HG03159 (cell line): ENCODE measurements around the gene TUBB2A.
"Not testable (repeated sequence)": the region's sequence is repeated elsewhere in the genome, so short reads cannot be mapped to it uniquely, and the experiment has no call there.

ENCODE experiments used
- ATAC-seq: cut with Tn5 transposase; IDR thresholded peaks from one replicate; pipeline ENCODE4 v1.9.1; 2021; ENCODE audit warnings: mild to moderate bottlenecking, moderate library complexity; ENCODE audit not compliant: unreplicated experiment

The TUBB2A gene

DNA sequence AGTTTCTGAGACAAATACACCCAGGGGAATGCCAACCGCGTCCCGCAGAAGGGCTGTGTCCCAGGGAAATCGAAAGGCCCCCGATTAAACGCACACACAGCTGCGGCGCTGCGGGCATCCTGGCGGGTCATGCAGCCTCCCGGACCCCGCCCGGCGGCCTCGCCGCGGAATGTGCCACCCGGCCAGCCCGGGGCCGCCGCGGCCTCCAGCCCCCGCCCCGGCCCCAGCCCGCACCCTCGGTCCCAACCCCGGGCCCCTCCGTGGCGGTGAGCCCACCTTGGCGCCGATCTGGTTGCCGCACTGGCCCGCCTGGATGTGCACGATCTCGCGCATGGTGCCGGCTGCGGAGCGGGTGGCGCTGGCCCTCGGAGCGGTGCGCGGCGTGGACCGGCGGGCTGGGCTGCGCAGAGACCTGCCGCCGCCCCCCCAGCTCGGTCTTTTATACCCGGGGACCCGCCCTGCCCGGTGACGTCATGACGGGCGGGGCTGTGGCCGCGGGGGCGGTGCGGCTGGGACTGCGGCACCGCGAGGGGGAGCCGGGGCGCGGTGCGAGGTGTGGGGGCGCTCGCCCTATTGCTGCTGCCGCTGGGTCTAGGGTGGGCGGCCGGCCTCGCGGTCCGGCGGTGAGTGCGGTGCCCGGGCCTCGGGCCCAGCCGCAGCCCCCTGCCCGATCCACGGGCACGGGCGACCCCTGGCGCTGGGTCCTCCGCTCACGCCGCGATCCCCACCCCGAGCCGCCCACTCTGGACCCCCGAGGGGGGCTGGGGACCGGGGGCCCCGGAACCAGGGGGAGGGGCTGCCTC lies at the start of gene TUBB2A:
TUBB2A (minus strand) TSS at position 414 of the 803 bp plus-strand sequence; CDS start at position 333, 81 bp downstream.
- ATAC-seq = peak; percentile 73

DNA sequence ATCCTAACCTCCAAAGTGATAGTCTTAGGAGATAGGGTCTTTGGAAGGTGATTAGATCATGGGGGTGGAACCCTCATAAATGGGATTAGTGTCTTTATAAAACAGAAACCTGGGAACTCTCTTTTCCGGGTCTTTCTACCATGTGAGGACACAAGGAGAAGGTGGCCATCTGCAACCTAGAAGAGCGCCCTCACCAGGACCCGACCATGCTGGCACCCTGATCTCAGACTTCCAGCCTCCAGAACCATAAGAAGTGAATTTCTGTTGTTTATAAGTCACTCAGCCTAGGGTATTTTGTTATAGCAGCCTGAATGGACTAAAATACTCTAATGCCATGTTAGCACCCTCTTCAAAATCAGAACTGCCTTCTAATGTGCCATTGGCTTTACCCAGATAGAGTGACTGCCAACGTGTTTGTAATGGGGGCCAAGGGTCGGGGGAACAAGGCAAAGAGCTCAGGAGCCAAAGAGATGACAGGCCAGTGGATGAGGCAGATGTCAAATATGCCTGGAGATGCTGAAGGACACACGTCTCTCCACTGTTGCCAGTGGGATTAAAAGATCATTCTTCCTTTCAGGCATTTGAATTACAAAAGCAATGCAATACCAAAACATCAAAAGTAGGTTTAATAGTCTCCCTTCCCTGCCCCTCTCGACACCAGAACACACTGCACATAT lies 49.1 kb upstream of the TUBB2A start:
- no peak for ATAC-seq

DNA sequence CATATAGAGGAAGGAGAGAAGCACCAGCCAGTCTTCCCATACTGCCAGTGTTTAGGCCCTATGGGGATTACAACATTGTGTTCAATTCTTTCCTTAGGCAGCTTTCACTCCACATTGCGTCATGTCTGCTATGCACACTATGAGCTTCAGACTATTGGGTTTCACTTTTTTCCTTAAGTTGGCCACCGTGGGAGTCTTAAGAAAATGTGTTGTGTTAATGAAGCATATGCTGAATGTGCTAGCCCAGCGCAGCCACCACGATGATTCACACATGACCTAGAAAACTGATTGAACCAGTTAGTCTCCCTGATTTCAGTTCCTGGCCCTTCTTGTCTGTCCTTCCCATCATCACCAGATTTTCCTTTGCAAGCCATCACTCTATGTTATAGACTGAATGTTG lies 48.6 kb upstream of the TUBB2A start:
- no peak for ATAC-seq

DNA sequence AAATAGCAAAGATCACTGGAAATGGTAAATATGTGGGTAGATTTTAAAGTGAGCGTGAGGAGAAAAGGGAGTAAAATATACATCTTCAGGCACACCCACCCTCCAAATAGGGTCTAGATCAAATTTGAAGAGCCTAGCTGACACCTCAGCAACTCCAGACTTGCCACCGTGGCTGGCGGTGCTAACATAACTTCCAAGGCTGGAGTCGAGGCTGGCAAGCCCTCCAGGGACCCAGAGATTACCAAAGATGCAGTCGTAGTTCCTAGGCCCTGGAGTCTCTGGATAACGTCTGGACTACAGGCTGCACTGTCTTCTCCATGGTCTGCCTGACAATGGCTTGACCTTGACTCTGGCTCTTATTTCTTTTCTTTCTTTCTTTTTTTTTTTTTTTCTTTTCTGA lies 47.6 kb upstream of the TUBB2A start:
- ATAC-seq = no peak

DNA sequence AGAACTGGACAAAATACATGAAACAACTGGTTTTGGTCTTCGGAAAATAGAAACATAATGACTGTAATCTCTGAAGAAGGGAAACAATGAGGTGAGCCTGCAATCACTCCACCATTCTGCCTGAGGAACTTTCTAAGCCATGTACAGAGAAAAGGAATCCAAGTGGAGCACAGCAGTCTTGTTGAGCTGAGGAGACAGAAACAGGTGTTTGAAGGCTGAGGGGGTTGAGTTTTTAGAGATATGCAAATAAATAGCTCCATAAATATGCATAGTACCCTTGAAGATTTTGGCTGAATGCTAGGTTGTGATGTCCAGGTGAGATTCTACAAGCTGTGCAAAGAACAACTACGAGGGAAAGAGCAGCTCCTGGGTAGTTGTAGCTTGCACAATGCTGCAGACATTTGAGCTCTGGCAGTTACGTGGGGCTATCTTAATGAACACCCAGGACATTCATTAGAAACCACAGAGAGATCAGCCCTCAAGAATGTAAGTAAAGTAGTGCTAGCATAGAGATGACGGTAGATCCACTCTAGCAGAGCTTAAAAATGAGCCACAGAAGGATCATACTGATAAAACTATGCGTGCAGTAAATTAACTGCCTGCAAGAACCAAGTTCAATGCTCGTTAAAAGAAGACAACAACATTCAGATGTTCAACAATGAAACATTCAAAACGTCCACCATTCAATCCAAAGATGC lies 45.8 kb upstream of the TUBB2A start:
- no peak for ATAC-seq

DNA sequence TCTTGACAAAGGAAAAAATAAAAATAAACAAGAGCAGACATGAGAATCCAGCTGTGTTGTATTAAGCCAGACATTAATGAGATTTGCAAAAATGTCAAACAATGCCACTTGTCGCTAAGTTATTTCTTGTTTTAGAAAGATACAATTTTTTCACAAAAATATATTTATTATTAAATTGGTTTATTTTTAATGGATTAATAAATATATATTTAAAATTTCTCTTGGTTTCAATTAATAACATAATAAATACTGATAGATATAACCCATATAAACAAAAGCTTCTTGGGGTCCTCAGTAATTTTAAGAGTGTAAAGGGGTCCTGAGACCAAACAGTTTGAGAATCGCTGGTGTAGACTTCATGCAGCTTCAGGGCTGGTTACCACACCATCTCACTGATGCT lies 44.0 kb upstream of the TUBB2A start:
- ATAC-seq = no peak

DNA sequence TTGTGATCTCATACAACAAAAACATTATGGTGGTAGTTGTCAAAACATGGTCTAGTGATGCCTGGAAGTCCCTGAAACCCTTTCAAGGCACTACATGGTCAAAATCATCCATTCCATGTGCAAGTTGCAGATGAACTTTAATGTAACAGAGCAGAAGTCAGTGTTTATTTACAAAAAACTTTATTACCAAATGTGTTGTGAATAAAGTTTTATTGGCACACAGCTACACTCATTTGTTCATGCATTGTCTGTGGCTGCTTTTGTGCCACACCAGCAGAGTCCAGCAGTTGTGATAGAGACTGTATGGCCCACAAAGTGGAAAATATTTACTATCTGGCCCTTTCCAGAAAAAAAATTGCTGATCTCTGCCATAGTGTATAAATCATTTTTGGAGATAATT lies 43.3 kb upstream of the TUBB2A start:
- no peak for ATAC-seq

DNA sequence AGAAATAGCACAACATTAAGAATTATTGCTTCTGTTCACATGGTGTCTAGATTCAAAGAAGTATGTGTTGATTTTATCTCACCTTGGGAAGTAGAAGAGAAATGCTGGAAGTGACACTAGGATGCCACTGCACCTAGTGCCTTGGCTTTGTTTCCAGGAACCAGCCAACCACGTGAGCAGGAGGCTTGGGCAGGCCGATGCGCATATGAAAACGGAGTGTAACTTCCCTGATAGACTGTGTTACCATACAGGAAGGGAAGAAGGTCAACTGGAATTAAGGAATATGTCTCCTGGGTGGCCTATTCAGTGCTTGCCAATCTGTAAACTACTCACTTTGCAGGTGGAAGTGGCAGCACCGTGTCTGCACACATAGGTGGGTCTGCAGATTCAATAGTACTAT lies 42.0 kb upstream of the TUBB2A start:
- no peak for ATAC-seq

DNA sequence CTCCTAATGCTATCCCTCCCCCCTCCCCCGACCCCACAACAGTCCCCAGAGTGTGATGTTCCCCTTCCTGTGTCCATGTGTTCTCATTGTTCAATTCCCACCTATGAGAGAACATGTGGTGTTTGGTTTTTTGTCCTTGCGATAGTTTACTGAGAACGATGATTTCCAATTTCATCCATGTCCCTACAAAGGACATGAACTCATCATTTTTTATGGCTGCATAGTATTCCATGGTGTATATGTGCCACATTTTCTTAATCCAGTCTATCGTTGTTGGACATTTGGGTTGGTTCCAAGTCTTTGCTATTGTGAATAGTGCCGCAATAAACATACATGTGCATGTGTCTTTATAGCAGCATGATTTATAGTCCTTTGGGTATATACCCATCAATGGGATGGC lies 40.4 kb upstream of the TUBB2A start:
- ATAC-seq = not testable (repeated sequence)

DNA sequence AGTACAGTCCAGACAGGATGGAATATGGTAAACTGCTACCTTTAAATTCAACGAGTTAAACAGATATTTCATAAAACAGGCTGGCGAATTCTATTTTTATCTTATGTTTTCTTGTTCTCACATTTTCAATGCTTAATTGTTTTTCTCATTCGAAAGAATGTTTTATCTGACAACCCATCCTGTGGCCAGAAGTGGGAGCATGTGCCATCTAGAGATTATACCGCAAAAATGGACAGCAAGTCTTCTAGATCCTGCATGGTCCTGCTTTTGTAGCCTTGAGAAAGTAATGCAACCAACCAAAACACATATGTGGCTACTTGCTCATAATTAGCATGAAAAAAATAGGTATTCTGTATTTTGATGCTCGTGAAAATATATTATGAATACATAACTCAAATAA lies 39.4 kb upstream of the TUBB2A start:
- ATAC-seq = no peak

DNA sequence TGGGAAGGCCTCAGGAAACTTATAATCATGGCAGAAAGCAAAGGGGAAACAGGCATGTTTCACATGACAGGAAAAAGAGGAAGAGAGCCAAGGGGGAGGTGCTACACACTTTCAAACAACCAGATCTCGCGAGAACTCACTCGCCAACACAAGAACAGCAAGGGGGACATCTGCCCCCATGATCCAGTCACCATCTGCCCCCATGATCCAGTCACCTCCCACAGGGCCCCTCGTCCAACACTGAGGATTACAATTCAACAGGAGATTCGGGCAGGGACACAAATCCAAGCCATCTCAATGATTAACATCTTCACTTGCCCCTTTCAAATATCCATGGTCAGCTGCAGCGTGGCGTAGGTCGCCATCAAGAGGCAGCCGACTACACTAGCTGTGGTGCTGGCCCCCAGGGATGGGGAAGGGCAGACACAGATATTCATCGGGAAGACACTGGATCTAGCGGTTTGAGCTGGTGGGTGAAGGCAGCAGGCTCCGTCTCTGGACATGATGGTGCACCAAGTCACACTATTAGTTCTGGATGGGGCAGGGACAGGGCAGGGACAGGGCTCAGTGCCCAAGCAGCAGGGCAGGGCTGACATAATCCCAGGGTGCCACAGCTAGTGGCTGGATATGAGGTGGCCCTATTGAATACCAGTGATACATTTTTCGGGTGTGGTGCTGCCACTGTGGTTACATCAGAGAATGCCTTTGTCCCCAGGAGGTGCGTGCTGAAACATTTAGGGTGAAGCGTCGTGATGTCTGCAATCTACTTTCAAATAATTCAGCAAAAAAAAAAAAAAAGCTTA lies 38.6 kb upstream of the TUBB2A start:
- no peak for ATAC-seq

DNA sequence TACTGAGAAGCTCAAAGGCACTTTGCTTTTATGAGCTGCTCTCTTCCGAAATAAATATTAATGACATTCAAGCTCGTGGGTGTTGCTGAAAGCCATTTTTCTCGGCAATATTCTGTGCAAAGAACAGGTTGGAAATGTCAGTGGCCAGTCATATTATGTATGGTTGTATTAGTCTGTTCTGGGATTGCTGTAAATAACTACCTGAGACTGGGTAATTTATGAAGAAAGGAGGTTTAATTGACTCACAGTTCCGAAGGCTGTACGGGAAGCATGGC lies 38.0 kb upstream of the TUBB2A start:
- ATAC-seq = no peak

DNA sequence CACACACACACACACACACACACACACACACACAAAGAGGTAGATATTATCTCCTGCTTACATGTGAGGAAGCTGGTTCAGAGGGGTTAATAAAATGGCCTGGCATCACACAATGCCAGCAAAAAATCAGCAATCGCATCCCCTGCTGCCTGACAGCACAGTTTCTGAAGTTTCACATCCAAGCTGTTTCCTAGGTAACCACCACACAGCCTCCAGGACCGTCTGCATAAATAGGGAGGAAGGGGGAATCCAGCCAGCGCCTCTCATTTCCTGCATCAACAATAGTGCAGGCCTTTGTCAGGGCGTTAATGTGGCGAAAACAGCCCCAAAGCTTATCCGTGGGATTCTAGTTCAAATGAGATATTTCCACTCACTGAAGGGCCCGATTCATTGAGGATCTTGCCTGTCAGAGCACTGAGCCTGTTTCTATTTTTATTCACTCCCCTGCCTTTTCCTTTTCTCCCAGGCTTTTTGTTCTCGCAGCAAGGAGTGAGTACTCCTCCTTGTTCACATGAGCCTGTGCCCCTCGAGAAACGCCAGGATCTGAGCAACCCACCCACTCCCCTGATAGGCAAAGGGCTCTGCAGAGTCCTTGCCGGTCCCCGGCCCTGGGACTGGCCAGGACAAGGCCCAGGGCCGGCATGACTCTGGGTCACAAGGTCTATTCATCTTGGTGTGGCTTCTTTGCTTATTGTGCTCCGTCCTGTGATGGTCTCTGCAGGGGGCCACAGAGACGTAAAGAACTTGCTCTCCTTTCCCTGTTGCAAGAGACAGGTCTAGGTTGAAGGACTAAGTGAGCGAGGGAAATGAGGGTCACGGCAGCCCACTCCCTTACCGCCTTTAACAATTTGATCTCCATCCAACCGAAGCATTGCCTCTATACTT lies 37.4 kb upstream of the TUBB2A start:
- ATAC-seq = no peak

DNA sequence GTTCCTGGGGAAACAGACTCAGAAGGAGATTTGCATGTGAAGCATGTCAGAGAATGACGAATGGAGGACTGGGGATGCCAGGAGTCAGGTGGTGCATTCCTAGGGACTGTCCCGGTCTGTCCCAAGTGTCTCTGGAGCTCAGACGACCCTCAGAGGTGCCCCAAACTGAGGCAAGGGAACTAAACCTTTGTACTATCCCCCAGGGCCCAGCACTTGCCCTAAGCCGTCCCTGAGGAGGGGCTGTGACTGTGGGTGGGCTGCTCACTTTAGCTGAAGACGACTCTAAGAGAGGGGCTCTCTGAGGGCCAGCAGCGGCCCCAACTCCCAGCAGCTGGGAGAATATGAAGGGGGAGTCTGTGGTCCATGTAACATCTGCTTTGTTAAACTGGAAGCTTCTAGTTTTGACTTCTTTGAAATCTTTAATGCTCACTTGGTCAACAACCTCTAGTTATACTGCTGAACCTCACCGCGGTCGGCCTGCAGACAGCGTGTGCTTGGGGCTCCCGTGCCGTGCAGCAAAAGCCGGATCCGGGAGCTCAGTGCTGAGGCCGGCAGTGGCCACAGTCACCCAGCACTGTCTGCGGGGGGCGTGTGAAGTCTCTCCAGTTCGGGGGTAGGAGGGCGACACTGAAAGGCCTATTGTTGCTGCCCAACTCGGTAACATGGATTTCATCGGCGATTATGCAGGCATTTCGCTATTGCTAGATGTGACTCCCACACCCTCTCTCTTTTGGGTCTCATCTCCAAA lies 35.9 kb upstream of the TUBB2A start:
- no peak for ATAC-seq

DNA sequence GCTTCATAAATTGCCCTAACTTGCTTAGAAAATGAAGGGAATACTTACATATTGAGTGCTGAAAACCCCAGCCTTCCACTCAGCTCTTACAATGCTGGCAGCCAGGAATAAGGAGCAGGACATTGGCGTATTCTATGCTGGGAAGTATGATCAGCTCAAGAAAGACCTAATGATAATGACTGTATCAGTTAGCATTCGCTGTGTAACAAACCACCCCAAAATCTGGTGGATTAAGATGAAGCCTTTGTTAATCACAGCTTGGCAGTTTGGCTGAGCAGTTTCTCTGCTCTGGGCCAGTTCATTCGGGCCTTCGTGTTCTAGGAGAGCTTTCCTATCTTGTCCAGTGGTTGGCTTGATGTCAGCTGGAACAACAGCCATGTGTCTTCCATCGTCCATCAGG lies 33.4 kb upstream of the TUBB2A start:
- ATAC-seq = no peak

DNA sequence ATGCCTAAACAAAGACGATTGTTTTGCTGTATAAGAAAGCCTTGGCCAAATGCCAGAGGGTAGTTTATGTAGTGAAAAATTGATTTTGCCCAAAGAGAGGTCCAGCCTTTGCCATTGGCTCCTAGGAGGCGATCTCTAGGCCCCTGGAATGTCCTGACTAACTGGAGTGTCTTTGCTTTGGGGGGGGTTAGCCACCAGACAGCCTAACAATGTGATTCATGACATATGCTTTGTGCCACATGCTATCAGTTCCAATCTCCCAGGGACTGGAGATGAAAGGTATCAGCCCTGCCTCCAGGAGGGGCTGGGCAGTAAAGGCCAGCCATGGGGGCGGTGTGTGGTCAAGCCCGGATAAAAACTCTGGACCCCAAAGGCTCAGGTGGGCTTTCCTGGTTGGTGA lies 32.7 kb upstream of the TUBB2A start:
- ATAC-seq = no peak

DNA sequence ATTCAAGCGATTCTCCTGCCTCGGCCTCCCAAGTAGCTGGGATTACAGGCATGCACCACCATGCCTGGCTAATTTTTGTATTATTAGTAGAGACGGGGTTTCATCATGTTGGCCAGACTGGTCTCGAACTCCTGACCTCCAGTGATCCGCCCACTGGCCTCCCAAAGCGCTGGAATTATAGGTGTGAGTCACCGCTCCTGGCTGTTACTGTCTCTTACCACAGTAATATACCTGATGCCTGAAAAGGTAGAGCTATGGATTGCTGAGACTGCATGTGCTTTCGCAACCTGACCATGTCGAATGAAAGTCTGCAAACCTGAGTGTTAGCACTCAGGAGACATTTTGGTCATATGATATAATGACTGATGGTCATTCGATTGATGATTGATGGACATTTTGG lies 31.8 kb upstream of the TUBB2A start:
- not testable (repeated sequence) for ATAC-seq

DNA sequence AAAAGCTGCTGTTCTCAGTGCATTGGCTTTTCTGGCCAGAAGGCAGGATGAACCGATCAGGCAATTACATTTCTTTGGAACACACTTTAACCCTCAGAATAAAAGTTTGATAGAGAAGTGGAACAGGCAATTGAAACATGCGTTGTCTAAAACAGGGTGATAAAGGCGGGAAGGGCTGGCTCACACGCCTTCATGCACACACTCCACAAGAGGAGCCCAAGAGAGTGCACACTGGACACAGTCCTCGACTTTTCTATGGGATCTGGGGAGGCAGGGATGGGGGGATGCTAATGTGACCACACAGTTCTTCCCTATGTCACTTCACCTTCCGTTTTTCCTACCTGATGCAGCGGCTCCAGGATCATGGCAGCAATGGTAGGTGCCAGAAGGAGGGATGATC lies 30.9 kb upstream of the TUBB2A start:
- no peak for ATAC-seq

DNA sequence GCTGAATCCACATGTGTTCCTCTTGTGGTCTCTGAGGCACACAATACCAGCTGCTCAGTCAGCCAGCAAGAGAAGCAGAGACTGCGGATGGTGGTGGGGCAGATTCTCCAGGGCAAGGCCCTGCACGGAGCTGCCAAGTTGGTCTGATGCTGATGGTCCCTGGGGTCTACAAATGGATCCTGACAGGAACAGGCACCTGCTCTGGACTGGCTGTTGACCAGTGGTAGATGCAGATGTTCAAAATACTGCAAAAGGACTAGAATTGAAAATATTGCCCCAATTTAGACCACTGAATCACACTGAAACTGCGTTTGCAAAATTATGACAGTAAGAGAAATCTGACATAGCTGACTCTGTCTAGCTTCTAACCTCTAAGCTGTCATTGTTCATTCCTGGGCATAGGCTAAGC lies 29.6 kb upstream of the TUBB2A start:
- ATAC-seq = no peak

DNA sequence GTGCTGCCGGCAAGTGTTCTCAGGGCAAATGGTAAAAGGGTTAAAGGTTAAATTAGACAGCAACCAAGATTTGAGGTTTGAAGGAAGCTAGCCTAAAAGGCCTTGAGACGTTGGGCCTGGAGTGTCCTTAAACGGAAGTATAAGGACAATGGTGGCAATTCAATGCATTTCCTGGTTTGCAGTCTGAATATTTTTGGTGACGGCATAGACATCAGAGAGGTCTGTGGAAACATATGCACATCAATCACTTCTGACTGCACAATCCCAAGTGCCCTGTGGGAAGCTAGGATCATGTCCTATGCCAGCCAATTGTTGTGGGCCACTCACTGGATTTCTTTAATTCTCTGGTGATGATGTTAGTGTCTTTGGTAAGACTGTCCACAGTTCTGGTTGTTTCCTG lies 25.7 kb upstream of the TUBB2A start:
- no peak for ATAC-seq
